NCI-H146 treated with DMSO at 0.1 percent for 48 hours (cell line): ENCODE results near the gene ALDOC.
A peak's percentile ranks its signal among the peaks of the same experiment; 100 is the strongest.
"Not testable (repeated sequence)": the region's sequence is repeated elsewhere in the genome, so short reads cannot be mapped to it uniquely, and the experiment has no call there.

Experiments
- DNase-seq: peaks from one replicate; lab custom pipeline; 2025; ENCODE audit not compliant: unreplicated experiment; lab: John Stamatoyannopoulos, UW

Gene ALDOC

GRCh38 chr17:28576758-28577465 is at the start of gene ALDOC:
Gene ALDOC (minus strand): TSS chr17:28576895. CDS start chr17:28575532, 1,363 bp downstream.
- peak; percentile 86 for DNase-seq

DNA sequence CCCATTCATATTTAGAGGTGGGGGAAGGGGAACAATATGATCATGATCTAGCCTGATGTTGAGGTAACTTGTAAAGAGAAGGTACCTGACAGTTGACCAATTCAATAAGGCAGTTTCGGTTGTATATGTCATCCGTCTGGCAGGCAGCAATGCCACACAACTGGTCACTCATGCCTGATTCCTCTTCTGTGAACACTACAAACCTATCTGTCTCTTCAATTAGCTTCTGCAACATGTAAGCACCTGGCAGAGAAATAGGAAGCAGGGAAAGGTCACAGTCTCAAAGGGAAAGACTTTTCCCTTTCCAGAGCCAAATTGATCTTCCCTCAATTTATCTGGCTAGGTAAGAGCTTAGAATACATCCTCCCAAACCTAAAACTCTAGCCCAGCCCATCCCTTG is 47.5 kb upstream of the ALDOC start:
- DNase-seq = no peak

DNA sequence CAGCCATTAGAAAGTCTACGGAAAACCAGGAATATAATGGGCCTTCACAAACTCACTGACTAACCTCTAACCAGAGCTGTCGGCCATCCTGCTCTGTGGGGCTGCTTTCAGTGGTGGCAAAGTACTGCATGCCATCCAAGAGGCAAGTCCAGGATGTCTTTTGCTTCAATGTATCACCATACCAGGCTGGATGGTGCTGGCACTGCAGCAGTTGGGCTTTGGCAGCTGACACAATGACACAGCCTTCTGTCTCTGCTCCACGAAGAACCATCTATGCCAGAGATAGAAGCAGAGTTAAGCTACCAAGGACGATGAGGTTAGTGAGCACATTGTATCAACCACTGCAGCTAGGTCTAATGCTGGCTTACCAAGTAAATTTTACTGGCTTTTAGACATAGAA is 47.0 kb upstream of the ALDOC start:
- no peak for DNase-seq

- no peak for DNase-seq
Measured at GRCh38 chr17:28622186-28622585, 45.5 kb upstream of the ALDOC start.

- no peak for DNase-seq
Measured at GRCh38 chr17:28620010-28620409, 43.3 kb upstream of the ALDOC start.

GRCh38 chr17:28618464-28618863 is 41.8 kb upstream of the ALDOC start:
- DNase-seq = no peak

DNA sequence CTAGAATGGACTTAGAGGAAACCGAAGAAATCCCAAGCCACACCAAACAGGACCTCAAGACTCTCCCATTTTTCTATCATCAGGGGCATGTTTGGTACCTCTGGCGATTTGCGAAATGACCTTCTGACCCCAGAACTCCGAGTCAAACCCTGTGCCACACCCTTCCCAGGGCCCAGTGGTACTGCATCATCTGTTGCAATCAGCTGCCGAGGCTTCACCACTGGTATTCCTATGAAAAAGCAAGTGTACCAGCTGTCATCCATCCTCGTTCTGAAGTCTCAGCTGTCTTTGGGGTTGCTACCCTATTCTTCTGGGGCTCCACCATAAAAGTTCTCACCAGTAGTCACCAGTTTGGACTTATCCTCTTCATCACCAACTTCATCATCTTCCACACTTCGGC is 39.6 kb upstream of the ALDOC start:
- no peak for DNase-seq

DNA sequence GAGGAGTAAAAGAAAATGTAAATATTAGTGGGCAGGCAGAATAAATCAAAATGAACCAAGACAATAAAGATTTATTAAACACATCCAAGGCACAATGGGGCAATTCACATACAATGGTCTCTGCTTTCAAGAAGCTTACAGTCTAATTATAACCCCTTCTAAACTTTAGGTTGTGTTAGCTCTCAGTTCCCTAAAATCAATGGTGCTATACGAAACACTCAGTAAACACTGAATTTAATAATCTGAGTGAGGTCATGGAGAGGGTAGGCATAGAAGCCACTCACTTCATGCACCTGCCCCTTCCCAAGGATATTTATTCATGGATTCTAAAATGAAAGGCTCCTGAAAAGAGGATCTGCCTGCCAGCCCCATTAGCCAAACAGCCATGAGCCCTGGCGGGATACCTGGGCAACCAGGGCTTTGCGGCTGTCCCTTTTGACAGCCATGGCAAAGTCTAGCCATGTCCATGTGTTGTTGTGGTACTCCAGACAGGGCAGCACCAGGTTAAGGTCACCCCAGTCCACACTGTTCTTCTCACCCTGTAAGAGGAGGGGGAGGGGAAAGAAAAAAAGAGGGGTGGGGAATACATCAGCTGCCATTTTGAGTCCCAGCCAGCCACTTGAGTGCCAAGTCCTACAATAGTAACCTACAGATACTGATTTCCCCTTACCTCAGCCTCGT is 38.7 kb upstream of the ALDOC start:
- DNase-seq = no peak

DNA sequence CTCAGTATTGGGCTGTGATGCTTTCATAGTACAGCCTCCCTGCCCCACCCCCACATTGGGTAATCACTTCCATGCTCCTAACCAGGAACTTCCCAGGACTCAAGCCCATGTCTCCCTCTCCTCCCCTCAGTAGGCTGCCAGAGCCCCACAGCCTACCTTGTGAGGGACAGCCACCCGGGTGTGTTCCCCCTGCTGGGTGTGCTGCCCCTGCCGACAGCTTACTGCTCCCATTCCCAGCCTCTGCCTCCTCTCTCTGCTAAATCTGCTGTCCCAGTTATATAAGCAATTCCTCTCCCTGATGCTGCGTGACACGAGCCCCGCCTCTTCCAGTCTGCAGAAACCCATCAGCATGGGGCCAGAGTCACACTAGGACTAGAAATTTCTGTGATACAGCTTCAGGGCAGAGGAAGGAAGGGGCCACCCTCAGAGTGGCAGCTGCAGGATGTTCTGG is 37.3 kb upstream of the ALDOC start, which contains the start of gene RSKR:
Gene RSKR (minus strand): TSS at position 255 of the 451 bp plus-strand sequence. CDS start 24 bp downstream, at position 231.
- no peak for DNase-seq

DNA sequence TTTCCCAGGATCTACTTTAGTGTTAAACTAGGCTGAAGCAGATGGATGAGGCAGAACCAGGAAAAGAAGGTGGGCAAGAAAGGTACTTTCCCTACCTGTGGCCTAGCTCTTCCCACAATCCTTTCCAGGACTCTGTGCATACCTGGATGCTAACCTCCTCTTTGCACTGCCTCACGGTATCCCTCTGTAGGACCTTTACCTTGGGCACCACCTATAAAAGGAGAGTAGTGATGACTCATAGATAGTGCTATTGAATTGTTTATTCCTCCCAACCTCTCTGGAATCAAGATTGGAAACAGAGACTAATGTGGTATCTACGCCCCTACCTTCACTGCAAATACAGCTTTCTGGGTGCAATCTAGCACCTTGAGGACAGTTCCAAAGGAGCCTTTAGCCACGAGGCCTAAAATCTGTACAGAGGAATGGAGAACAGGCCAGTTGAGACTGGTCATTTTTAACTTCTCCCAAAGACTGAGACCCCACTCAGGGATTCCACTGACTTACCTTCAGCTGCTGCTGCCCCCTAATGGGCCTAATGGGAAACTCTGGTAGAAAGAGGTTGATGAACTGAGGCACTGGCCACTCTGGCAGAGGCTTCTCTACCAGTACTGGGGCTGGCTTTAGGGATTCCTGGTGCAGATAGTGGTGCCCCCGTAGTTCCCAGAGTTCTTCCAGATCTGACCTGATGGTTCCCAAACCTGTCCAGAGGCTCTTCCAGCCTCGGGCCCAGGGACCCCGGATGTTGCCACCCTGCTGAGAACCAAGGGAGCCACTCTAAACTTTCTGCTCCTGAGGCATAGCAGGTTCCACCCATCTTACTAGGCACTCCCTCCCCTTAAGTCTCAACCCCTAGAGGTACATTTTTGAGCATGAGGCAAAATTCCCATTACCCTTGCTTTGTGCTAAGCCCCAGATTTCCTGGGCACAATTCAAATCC is 36.5 kb upstream of the ALDOC start:
- DNase-seq = no peak

GRCh38 chr17:28612531-28612930 is 35.8 kb upstream of the ALDOC start:
- DNase-seq = peak; percentile 36

- no peak for DNase-seq
Measured at GRCh38 chr17:28610376-28610775, 33.7 kb upstream of the ALDOC start.

- DNase-seq = not testable (repeated sequence)
Measured at GRCh38 chr17:28604031-28604430, 27.3 kb upstream of the ALDOC start.

- peak; percentile 51 for DNase-seq
Measured at GRCh38 chr17:28599311-28600184, 22.9 kb upstream of the ALDOC start.

DNA sequence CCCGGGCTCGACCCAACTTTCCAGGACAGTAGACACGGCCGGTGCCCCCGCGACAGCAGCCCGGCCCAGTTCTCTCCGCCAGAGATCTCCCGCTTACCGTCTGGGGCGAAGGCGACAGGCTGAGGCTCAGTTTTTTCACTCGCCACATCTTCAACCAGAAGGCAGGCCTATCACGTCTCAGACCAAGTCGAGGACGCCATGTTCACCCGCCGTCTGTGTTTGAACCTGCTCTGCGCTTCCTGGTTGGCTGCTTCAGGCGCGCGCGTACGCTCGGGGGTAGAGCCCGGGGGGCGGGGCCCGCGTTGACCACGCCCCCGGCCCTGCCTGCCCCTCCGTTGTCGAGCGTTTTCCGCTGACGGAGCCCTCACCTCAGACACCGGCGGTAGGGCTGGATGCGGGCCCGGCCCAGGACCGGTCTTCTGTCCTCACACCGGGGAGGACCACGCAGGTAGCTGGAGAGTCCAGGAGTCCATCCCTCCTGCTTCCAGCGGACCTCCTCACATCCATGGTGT is 22.2 kb upstream of the ALDOC start, which contains the start of gene SPAG5:
Gene SPAG5 (minus strand): TSS at position 227 of the 512 bp plus-strand sequence. CDS start 79 bp downstream, at position 148.
- peak; percentile 87 for DNase-seq

- DNase-seq = no peak
Measured at GRCh38 chr17:28598389-28598788, 21.7 kb upstream of the ALDOC start.

DNA sequence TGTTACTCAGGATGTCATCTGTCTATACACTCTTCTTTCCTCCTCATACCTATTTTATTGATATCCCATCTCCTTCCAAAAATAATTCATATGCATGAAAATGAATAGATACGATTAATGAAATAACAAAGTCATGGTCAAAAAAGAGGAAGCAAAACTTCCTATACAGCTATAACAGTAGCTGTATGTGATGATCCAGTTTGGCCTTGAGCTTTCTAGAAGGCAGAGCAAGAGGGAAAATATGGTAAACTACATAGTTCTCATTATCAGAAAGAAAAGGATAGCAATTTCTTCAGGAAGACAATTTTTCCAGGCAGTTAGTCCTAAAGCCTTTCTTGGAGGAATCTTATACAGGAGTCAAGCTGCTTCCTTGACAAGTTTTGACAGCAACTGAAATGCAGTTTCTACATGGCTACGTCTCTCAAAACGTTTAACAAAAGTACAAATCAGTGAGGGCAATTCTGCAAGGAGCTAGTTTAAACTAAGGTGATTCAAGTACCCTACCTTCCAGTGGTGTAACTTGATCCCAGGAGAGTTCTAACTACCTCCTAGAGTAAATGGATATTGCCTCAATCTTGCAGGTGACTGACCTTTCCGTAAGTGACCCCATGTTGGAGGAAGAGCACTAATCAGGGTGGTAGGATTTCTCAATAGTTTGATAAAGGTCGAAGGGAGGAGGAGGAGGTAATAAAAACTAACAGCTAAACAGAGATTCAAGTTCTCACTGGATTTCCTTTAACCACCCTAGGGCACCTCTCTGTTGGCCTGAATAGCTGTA is 21.1 kb upstream of the ALDOC start:
- no peak for DNase-seq

GRCh38 chr17:28592260-28592659 is 15.6 kb upstream of the ALDOC start:
- DNase-seq = no peak

DNA sequence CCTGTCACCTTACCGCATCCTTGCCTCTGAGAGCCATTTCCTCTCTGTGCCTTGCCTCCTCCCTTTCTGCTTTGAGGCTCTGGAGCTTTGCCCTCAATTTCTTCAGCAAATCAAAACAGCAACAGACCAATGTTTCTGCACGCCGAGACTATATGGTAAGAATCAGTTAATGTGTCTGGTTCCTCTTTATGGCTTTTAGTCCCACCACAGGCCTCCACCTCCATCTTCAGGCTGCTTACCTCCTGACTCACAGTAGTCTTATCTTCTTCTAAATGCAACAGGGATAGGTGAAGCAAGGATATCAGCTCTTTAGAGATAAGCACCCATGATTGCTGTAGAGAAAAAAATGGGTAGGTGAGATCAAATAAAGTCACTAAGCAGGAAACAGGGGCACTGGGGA is 9.2 kb upstream of the ALDOC start:
- no peak for DNase-seq
